ENCODE data around the gene MYO16. TPM values are rescaled to one million over a fixed set of nuclear protein-coding genes. Genes with fewer than 3 reads are reported as not detected.

The MYO16 gene
- total RNA-seq = under 0.01 and 0.16 TPM in 2 replicates

GRCh38 chr13:108629181-108629752, at the start of gene MYO16:
Gene MYO16, plus strand, starts transcription at chr13:108629611. Its CDS starts 234 bp downstream, at chr13:108629845.

